ENCODE measurements around the gene ZFR2. TPM values are rescaled to one million over a fixed set of nuclear protein-coding genes. Genes with fewer than 3 reads are reported as not detected.
"Not testable (repeated sequence)": the region's sequence is repeated elsewhere in the genome, so short reads cannot be mapped to it uniquely, and the experiment has no call there.

The ZFR2 gene
- total RNA-seq: 0.30 TPM

GRCh38 chr19:3868770-3869456, at the start of gene ZFR2:
Gene ZFR2, minus strand, starts transcription at chr19:3869038. Its CDS starts 21 bp downstream, at chr19:3869017.
- no peak for DNase-seq

DNA sequence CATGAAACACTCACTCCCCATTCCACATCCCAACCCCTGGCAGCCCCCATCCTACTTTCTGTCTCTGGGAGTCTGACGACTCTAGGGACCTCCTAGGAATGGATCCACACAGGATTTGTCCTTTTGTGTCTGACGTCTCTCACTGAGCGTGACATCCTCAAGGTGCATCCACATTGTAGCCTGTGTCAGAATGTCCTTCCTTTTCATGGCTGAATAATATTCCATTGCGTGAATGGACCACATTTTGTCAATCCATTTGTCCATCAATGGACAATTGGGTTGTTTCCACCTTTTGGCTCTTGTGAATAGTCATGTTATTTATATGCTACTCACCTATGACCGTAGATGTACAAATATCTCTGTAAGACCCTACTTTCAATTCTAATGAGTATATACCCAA, 47.2 kb upstream of the ZFR2 start:
- DNase-seq: no peak

DNA sequence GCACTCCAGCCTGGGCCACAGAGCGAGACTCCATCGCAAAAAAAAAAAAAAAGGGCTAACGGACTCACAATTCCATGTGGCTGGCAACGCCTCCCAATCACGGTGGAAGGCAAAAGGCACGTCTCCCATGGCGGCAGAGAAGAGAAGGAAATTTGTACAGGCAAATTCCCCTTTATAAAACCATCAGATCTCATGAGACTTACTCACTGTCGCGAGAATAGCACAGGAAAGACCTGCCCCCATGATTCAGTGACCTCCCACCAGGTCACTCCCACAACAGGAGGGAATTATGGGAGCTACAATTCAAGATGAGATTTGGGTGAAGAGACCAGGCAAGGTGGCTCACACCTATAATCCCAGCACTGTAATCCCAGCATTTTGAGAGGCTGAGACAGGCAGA, 45.4 kb upstream of the ZFR2 start:
- no peak for DNase-seq

- no peak for DNase-seq
Observed at GRCh38 chr19:3910105-3910504, 41.3 kb upstream of the ZFR2 start.

DNA sequence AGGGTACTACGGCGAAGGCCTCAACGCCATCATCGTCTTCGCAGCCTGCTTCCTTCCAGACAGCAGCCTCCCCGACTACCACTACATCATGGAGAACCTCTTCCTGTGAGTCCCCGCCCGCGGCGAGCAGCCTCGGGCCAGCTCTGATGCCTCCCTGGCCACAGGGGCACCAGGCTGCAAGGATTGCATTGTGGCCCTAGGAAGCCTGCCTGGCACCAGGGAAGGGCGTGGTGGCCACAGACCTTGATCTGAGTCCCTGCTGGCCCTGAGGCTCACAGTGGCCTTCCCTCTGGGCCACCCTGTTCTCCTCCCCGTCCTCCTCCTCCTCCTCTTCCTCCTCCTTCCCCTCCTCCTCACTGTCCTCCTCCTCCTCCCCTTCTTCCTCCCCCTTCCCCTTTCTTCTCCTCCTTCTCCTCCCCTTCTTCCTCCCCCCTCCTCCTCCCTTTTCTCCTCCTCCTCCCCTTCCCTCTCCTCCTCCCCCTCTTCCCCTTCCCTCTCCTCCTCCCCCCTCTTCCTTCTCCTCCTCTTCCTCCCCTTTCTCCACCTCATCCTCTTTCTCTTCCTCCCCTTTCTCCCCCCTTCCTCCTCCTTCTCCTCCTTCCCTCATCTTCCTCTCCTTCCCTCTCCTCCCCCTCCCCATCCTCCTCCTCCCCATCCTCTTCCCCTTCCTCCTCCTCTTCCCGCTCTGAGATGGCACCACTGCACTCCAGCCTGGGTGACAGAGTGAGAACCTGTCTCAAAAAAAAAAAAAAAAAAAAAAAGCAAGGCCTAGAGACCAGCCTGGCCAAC, 39.6 kb upstream of the ZFR2 start:
- DNase-seq: no peak

GRCh38 chr19:3907626-3908265, 38.9 kb upstream of the ZFR2 start:
- no peak for DNase-seq

GRCh38 chr19:3904233-3904632, 35.4 kb upstream of the ZFR2 start:
- DNase-seq: no peak

DNA sequence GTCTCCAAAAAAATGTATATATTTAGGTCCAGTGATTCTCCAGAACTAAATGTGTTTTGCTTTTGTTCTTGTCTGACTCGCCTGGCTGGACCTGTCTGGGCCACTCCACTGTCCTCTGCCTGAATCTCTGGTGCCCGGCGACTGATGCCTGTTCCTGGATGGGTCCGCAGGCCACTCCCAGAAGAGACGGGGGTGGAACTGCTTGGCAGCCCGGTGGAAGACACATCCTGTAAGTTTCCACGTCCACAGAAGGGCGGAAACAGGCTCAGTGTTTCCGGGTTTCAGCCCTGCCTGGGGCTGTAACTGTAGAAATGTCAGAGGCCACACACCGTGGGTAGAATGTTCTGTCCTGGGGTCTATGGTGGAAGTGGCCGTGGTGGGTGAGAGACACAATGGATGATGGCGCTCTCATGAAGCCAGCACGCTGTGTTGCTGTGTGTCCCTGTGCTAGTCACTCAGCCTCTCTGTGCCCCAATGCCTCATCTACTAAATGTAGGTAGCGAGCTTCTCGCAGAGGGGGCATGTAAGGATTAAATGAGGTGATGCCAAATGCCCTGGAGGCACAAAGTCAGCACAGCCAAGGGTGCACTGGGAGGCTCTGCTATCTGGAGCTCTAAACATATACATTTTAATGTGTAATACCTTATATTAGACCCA, 33.6 kb upstream of the ZFR2 start:
- no peak for DNase-seq

DNA sequence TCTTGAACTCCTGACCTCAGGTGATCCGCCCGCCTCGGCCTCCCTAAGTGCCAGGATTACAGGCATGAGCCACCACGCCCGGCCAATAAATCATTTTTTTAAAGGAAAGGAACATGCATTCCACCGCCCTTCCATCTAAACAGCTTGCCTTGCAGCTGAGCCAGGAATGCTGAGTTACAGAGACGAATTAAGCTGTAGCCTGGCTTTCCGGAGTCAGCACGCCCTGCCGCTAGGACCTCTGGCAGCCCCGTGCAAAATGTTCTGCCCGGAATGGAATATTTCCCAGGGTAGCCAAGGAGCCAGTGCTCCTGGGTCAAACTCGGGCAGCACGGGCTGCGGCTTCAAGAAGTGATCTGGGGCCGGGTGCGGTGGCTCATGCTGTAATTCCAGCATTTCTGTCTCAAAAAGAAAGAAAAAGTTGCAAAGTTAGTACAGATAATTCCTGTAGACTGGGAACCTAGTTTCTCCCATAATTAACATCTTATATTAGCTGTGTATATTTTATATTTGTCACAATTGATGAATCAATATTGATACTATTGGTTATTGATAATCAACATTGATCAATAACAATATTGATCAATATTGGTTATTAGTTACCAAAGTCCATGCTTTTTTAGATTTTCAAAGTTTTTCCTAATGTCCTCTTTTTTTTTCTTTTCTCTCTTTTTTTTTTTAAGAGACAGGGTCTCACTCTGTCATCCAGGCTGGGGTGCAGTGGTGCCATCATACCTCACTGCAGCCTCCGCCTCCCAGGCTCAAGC, 30.9 kb upstream of the ZFR2 start:
- DNase-seq: no peak

- no peak for DNase-seq
Observed at GRCh38 chr19:3898426-3898825, 29.6 kb upstream of the ZFR2 start.

GRCh38 chr19:3897936-3898335, 29.1 kb upstream of the ZFR2 start:
- no peak for DNase-seq

GRCh38 chr19:3895788-3896187, 26.9 kb upstream of the ZFR2 start:
- no peak for DNase-seq

GRCh38 chr19:3894959-3895358, 26.1 kb upstream of the ZFR2 start:
- not testable (repeated sequence) for DNase-seq

GRCh38 chr19:3893509-3894179, 24.8 kb upstream of the ZFR2 start:
- DNase-seq: no peak

- no peak for DNase-seq
Observed at GRCh38 chr19:3890591-3890990, 21.8 kb upstream of the ZFR2 start.

DNA sequence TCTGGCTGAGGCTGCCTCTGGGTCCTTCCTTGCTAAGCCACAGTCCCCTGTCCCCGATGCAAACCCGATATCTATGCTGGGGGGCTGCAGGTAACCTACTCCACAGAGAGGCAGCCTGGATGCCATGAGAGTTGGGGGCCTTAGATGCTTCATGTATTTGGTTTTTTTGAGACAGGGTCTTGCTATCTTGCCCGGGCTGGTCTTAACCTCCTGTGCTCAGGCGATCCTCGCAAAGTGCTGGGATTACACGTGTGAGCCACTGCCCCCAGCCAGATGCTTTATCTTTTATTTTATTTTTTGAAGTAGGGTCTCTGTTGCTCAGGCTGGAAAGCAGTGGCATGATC, 13.2 kb upstream of the ZFR2 start:
- DNase-seq: no peak

DNA sequence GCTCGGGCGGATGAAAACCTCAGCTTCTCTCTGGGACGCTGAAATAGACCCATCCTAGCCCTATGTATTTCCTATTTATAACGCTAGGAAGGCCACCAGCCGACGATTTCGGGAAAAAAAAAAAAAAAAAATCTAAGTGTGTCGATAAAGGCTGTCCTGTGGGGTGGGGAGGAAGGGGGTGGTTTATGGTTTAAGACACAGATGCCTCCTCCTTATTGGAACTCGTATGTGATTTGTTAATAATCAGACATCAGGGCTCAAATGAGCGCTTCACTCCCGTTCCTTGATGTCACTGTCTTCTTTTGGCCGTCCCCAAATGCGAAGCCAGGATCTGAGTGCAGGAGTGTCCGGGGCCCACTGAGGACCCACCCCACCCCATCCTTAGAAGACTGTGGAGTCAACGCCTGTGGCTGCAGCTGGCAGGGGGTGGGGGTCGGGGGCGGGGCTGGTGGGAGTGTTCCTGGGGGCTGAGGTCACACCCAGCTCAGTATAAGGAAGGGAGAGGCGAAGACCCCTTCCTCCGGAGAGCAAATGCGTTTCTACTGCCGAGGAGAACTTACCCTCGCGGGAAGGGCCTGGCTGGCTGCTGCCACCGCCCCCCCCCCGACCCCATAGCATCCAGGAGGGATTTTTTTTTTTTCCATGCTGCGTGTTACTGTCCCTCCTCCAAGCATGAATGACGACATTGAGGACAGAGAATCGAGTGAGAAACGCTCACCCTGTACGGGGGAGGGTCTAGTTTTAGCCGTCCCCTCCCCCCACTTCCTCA, 12.6 kb upstream of the ZFR2 start:
- DNase-seq: no peak

DNA sequence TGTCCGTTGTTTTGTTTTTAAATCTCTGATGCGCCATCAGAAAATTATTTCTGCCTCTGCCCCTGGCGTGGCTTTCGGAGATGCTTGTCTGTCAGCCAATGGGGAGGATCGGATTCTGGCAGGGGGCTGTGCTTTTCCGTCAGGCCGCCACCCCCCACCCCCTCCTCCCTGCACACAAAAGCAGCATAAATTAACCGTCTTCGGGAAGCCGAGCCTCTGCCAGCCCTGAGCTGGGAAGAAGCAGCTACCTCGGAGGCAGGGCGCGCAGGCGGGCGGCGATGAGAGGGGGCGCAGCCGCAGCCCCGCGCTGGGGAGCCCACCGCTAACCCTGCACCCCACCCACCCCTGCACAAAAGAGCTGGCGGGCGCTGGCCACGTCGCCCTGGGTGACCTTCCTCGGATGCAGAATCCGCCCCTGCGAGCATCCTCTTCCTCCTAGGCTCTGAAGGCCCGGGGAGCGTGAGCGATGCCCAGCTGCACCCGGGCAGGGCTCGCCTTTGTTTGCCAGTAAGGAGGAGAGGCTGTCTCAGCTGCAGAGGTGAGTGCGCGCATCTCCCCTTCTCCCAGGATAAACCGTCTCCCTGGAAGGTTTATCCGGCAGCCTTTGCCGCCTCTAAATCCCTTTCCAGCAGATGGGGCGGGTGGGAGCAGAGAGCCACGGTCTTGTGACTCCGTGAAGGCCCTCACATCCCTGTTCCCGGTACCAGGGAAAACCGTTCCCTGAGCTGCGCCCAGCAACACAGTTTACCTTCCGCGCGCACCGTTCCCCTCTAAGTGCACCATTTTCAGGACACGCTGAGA, 11.8 kb upstream of the ZFR2 start, which contains the start of gene ATCAY:
ATCAY (plus strand) TSS at position 215 of the 801 bp plus-strand sequence. CDS start 5,083 bp downstream, outside the sequence.
- no peak for DNase-seq

DNA sequence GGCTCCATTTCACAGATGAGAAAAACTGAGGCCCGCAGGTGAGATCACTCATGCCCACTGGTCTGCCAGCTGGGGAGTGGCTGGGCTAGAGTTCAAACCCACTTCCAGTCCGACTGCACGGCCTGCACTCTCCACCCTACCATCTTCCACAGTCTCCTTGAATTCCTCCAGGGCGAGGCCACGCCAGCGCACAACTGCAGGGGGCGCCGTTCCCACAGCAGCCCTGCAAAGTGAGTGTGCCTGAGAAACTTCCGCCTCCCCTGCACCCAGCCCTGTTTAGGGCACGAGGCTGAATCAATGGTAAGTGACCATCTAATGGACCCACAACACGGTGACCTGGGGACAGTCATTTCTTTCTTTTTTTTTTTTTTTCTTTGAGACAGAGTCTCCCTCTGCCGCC, 10.8 kb upstream of the ZFR2 start:
- no peak for DNase-seq

DNA sequence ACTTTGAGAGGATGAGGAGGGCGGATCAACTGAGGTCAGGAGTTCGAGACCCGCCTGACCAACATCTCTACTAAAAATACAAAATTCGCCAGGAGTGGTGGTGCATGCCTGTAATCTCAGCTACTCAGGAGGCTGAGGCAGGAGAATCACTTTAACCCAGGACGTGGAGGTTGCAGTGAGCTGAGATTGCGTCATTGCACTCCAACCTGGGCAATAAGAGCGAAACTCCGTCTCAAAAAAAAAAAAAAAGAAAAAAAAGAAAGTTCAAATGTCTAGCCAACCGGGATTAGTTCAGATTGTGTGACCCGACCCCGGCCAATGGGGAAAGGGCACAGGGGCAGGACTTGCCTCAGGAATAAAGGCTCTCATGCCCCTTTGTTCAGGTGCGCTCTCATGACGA, 5.9 kb upstream of the ZFR2 start:
- DNase-seq: not testable (repeated sequence)

Measured in skin of body (tissue), 2 donors.